IPS DF 19.7 (cell line): ENCODE data around the gene STMP1.
A peak's percentile ranks its signal among the peaks of the same experiment; 100 is the strongest.
"Not testable (repeated sequence)": the region's sequence is repeated elsewhere in the genome, so short reads cannot be mapped to it uniquely, and the experiment has no call there.

ENCODE experiments used
- DNase-seq: peaks from one replicate; pipeline ENCODE4 v3.0.0-alpha.2; 2013; ENCODE audit warnings: low read depth, low spot score

Gene STMP1

GRCh38 chr7:135662373-135663114 is at the start of gene STMP1:
STMP1 (plus strand) TSS chr7:135662514.
- peak; percentile 63 for DNase-seq

DNA sequence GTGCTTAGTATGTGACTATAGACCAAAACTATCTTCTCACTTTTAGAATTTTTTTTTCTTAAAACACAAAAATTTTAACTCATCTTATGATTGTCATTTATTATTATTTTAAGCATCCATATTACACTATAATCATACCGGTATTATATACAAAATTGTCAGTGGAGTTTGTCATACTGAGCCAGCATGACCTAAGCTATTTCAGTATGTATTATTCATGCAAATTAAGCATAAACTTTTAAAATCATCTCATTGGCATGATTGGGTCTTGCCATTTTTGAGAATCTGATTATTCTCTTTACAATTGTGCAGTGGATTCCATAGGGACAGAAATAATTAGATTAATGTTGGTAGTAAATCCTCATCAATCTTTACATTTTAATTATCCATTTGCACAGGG is 46.2 kb upstream of the STMP1 start:
- no peak for DNase-seq

DNA sequence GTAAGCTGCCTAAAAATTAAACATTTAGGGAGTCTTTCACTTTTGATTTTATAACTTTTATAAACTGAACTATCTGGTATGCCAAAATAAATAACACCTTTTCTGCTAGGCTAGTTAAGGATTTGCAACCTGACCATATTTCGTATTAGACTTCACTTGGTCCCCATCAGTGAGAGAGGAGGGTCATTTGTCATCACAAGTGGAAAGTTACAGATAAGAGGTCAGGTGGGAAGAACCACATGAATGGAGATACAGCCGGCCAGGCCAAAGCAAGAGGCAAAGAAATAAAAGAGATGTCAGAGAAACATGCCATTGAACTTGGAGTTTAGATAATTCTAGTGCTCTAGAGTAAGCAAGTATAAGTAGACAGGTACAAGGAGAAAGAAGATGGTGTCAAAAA is 44.5 kb upstream of the STMP1 start:
- no peak for DNase-seq

DNA sequence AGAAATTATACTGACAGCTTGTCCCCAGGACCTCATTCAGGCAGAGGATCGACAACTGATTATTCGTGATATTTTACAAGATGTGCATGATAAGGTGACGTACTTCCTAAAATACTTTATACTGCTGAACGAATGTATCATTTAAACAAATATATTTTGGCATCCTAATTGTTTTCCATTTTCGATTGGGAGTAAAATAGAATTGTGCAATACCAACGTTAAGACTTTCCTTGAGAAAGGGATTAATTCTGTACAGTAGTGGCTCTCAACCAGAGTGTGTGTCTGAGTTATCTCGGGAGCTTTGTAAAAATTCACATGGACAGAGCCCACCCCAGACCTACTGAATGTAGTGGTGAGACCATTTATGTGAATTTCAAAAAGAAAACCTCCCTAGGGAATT is 43.8 kb upstream of the STMP1 start:
- DNase-seq = no peak

GRCh38 chr7:135620447-135620846 is 41.9 kb upstream of the STMP1 start:
- DNase-seq = no peak

DNA sequence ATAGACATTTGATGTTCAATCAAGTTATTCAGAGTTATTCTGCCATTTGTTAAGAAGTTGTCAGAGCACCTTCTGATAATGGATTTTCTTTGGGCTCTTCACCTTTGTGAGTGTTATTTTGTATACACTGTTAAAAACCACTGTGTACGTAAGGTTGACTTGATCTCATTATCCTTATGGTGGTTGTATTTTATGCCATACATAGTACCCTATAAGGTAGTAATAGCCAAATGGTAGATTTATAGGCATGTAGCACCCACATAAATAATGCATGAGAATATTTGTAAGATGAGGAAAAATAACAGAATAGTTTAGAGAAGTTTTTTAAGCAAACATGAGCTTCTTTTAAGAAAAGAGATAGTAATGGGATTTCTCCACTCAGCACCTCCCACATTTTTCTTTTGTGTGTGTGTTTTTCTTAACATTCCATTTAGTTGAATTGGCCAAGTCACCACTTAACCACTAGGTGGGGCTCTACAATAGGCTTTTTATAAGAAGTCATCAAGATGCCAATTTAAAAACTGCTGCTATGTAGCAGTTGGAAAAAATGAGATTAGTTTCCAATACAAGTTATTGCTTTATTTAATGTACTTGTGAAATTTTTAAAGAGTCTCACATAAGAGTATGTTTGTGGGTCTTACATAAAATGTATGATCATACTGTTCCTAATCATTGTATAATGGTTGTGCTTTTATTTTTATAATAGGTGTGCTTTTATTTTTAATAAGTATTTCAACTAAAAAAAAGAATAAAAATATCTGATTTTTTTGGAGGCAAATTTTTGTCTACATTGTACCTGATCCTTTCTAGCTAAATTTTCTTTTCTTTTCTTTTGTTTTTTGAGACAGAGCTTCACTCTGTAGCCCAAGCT is 41.1 kb upstream of the STMP1 start:
- peak; percentile 30 for DNase-seq

- DNase-seq = no peak
These were observed 28.0 kb upstream of the STMP1 start for GRCh38 chr7:135634191-135634878.

GRCh38 chr7:135639690-135640089 is 22.6 kb upstream of the STMP1 start:
- DNase-seq = not testable (repeated sequence)

GRCh38 chr7:135644154-135644553 is 18.2 kb upstream of the STMP1 start:
- DNase-seq = no peak

DNA sequence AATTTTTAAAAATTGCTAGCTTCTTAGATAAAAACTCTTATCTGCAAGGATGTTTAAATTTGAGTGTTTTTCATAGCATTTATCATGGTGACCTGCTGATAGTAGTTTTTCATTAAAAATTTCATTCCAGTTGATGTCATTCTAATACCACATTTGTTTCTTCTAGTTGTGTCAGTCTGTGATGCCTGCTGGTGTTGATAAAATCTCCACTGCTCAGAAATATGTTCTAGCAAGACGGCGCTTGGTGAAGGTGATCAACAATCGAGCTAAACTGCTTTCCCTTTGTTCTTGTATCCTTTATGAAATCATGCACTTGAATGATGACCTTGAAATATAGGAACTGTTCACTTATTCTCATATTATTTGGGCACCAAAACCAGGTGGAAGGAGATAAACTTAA is 17.6 kb upstream of the STMP1 start:
- no peak for DNase-seq

DNA sequence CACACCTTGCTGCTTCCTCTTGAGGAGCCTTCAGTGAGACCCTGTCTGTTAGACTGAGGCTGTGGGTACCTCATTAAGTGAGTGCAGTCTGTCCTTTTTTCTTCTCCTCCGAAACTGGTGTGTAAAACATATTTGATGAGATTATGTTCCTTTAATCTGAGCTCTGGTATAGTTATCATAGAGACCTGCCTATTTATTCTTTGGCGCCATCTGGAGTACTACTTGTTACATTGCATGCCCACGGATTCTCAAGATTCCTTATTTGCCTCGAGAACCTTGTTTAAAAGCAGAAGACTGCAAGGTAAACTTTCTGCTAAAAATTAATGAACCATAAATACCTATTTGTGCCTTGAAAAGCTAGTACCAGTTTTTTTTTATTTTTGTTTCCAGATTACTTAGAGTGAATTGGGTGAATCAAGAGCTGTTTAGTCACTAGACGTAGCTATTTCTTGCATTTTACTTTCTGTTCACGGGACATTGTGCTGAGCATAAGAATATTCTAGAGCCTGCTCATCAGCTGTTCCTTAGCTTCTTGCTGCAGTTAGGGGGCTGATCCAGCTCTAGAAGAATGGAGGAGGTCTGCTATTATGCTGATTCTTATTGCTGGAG is 16.9 kb upstream of the STMP1 start:
- DNase-seq = no peak

DNA sequence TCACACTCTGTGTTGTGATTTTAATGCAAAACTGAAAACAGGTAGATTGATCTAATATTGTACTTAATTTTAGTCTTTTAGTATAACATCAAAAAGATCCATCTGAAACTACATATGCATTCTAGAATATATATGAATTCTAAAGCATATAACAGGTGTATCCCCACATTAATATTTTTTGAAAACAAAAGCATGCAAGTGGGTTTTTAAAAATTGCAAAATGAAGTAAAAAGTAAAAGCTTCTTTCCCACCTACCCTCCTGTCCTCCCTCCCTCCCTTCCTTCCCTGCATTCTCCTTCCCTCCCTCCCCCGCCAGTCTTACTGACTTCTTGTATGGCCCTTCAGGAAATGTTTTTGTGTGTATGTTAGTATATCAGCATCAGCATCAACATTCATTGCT is 14.6 kb upstream of the STMP1 start:
- DNase-seq = no peak

GRCh38 chr7:135648235-135648634 is 14.1 kb upstream of the STMP1 start:
- DNase-seq = no peak

- no peak for DNase-seq
These were observed 11.3 kb upstream of the STMP1 start for GRCh38 chr7:135650831-135651573.

- no peak for DNase-seq
These were observed 8.8 kb upstream of the STMP1 start for GRCh38 chr7:135653340-135654080.

GRCh38 chr7:135658564-135658963 is 3.8 kb upstream of the STMP1 start:
- DNase-seq = no peak

DNA sequence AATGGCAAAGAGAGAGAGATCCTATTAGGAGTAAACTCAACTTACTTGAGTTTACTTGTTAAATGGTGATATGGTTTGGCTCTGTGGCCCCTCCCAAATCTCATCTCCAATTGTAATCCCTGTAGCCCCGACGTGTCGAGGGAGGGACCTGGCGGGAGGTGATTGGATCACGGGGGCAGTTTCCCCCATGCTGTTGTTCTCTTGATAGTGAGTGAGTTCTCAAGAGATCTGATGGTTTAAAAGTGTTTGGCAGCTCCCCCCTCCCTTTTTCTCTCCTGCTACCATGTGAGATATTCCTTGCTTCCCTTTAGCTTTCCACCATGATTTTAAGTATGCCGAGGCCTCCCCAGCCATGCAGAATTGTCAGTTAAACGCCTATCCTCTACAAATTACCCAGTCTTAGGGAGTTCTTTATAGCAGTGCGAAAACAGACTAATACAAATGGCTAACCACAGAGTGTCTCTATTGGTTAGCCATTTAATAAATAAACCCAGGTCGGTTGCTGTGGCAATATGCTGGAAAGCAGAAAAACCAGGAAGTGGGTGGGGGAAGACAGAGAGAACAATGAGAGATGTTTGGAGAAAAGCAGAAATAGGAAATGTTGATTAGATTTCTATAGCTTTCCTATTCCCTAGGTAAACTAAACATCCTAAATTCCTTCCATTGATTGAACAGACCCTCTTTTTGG is 3.0 kb upstream of the STMP1 start:
- no peak for DNase-seq

GRCh38 chr7:135661311-135662122 is 797 bp upstream of the STMP1 start:
- DNase-seq = no peak

DNA sequence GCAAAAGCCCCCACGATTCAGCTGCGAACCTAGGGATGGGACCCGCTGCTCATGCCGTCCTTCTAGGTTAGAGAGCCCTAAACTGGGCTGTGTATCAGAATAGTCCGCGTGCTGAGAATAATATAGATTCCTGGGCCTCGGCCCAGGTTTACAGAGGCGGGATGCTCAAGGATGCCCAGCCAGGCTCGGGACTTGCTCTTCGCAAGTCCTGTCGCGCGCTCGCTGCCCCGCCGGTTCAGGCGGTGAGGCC is 266 bp upstream of the STMP1 start:
- DNase-seq = no peak
